ENCODE data around the gene TMEM219.
"Not testable (repeated sequence)": the region's sequence is repeated elsewhere in the genome, so short reads cannot be mapped to it uniquely, and the experiment has no call there.

The TMEM219 gene

GRCh38 chr16:29996766-29997250, 34.9 kb downstream of the TMEM219 start:
- DNase-seq = no peak

- no peak for DNase-seq
These were observed 37.7 kb downstream of the TMEM219 start for GRCh38 chr16:29999605-30000004.

DNA sequence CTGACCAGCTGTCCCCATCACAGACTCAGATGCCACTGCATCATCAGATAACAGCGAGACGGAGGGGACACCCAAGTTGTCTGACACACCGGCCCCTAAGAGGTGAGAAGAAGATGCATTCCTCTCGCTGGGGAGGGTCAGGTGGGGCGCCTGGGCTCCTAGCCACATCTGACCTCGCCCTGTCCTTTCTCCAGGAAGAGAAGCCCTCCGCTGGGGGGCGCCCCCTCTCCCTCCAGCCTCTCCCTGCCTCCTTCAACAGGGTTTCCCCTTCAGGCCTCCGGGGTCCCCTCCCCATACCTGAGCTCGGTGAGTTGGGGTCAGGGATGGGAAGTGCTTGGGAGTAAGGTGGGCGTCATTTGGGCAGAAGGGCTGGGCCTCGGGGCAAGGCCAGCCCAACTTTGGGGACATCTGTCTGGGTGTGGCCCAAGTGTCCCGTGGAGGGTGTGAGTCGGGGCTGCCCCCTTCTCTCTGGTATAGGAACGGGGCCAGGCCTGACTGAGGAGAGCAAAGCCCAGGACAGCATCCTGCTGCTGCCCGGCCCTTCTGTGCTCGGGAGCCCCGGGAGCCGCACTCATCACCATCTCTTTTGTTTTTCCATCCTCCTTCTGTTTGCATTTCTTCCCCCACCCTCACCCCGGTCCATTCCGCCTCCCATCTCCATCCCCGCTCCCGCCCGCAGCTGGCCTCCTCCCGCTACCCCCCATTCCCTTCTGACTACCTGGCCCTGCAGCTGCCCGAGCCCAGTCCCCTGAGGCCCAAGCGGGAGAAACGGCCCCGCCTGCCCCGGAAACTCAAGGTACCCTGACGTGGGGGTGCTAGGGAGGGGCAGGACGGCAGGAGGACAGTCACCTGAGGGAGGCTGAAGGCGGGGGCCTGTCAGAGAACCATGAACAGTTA, 39.1 kb downstream of the TMEM219 start:
- DNase-seq = no peak

GRCh38 chr16:30002614-30003346, 40.9 kb downstream of the TMEM219 start:
- no peak for DNase-seq

GRCh38 chr16:30003670-30004423, 42.0 kb downstream of the TMEM219 start:
- no peak for DNase-seq

- DNase-seq = no peak
These were observed 42.5 kb downstream of the TMEM219 start for GRCh38 chr16:30004424-30004776.

DNA sequence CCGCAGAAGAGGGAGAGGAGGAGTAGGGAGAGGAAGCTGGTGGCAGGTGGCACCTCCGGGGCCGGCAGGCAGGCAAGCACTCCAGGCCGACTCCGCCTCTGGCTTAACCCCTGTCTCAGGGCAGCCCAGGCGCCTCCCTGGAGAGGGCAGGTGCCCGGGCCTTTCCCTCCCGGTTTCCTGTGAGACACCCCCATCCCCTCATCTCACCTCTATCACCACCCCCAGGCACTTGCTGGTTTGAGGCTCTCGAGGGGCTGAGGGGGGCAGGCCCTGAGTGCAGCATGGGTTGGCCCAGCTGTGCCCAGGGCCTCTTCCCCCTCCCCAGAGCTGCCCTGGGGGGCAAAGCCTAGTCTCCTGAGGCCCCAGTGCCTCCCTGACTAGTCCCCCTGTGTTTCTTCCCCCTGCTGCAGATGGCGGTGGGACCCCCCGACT, 42.9 kb downstream of the TMEM219 start:
- no peak for DNase-seq

DNA sequence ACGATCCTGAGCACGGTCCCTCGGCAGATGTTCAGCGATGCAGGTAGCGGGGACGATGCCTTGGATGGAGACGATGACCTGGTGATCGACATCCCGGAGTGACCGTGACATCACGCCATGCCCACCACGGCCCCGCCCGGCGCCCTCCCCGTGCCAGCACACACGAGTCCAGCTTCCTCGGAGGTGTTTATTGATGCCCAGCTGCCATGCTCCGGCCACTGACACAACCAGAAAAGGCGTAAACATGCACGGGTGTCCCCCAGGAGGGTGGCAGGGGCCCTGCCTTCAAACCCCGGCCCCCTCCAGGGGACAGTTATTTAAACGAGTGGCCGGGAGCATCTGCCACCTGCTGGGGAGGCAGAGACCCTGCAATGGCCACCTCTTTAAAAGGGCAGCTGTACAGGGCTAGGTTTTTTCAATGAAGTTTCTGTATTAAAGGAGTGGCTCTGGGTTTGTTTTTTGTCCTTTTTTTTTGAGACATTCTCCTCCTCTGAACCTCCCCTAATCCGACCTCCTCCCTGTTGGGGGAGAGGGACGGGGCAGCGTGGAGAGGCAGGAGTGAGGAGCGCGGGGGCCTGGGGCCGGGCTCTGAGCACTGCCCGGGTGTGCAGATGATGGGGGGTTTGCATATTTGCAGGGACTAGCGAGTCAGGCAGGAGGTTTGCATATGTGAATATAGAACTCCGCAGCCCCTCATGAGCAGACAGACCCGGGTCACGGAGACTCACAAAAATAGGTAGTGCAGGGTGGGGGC, 43.6 kb downstream of the TMEM219 start:
- DNase-seq = peak; percentile 29 to 32

- DNase-seq = no peak
These were observed 44.2 kb downstream of the TMEM219 start for GRCh38 chr16:30006095-30006473.

DNA sequence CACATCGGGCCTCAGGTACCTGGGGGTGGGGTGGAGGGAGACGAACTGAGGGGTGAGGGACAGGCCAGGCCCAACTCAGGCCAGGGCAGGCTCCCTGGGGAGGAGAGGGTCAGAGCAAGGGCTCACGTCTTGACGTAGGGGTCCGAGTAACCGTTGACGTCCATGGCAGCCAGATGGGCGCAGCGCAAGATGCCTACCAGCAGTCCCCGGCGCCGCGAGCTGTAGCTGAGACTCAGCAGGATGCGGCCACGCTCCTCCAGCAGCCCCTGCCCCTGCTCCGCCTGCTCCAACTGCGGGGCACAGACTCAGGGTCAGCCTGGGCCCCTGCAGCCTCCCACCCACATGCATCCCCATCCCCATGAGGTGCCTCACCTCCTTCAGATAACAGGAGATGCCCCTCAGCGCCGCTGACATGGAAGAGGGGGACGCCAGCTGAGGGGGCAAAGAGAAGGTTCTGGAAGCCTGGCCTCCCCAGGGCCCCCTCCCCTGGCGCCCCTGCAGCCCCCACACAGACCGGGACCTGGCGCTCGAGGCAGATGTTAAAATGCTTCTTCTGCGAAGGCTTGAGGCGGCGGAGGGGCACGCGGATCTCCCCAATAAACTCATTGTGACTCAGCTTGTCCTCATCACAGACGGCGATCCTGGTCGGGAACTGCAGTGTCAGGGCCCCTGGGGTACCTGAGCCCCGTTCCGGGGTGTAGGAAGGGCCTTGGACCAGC, 44.9 kb downstream of the TMEM219 start:
- no peak for DNase-seq

DNA sequence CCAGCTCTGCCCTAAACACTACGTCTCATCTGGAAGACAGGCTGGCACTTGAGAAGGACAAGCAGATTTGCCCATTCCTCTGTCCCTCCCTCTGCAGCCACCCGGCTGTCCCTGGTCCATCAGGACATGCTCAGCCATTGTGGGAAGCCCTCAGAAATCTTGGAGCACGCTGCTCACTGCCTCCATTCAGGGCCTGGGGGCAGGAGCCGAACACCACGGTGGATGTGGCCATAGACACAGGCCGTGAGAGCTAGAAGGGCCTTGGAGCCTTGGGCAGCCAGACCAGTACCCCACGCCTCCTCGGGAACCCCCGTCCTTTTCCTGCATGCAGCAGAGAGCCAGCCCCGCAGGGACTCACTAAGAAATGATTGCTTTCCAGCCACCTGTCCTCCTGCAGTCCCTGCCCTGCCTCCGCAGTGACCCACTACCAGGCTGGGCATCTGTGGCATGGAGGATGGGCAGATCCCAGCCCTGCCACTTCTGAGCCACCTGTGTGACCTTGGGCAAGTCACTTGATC, 45.6 kb downstream of the TMEM219 start:
- no peak for DNase-seq

GRCh38 chr16:30009085-30009862, 47.4 kb downstream of the TMEM219 start:
- DNase-seq = no peak

- DNase-seq = no peak
These were observed 48.3 kb downstream of the TMEM219 start for GRCh38 chr16:30009990-30010843.

GRCh38 chr16:30010844-30011713, 49.2 kb downstream of the TMEM219 start, which contains the start of gene DOC2A:
TSS of gene DOC2A (minus strand) at chr16:30011027. CDS start at chr16:30010222, 805 bp downstream.
- peak; percentile 35 to 42 for DNase-seq

DNA sequence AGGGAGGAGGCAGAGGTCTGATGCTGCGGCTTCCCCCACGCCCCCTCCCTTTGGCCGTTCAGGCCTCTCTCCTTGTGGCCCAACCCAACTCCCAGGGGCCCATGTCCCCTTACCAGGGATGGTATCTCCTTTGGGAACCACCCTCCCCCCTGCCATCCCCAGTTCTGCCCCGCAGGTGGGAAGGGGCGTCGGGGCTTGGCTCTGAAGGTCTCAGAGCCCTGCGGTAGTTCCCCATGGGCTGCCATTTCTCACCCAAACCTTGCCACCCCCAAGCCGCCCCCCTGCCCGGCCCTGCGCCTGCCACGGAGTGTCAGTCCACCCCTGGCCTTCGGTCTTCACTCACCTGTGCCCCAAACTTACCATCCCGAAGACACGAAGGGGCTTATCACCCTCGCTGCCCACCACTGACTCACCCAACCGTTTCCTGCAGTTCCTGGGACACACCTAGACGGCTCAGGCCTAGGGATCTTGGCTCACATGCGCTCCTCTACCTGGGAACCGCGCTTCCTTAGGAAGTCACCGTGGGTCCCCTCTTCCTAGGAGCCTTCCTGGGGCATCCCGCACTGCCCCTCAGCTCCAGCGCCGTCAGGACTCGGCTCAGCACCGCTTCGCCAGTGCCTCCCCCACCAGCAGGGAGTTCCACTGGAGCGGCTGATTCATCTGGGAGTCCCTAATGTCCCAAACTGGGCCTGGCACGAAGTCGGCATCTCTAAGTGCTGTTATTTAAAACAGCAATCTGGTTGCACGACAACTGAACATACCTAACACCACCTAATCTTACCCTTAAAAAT, 50.0 kb downstream of the TMEM219 start:
- no peak for DNase-seq

DNA sequence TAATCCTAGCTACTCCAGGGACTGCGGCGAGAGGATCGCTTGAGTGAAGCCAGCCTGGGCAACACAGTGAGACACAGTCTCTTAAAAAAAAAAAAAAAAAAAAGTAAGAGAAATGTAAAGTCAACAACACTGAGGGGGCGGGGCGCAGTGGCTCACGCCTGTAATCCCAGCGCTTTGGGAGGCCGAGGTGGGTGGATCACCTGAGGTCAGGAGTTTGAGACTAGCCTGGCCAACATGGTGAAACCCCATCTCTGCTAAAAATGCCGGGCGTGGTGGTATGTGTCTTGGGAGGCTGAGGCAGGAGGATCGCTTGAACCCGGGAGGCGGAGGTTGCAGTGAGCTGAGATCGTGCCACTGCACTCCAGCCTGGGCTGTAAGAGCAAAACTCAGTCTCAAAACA, 50.7 kb downstream of the TMEM219 start:
- not testable (repeated sequence) for DNase-seq

GRCh38 chr16:30015450-30015849, 53.6 kb downstream of the TMEM219 start:
- not testable (repeated sequence) for DNase-seq

All from activated CD4-positive, alpha-beta T cell treated with anti-CD3 and anti-CD28 coated beads, Interleukin-2, amount 50 U/mL, for 48 hours (primary cell).